Stimulated activated CD8-positive, alpha-beta memory T cell treated with anti-CD3 and anti-CD28 coated beads, Interleukin-4, amount 100 ng/mL, for 24 hours (primary cell): ENCODE measurements around the gene PXT1.

Experiments used
- DNase-seq: peaks from one replicate; pipeline ENCODE4 v3.0.0-alpha.2; 2020; ENCODE audit warnings: low read depth

PXT1 gene

DNA sequence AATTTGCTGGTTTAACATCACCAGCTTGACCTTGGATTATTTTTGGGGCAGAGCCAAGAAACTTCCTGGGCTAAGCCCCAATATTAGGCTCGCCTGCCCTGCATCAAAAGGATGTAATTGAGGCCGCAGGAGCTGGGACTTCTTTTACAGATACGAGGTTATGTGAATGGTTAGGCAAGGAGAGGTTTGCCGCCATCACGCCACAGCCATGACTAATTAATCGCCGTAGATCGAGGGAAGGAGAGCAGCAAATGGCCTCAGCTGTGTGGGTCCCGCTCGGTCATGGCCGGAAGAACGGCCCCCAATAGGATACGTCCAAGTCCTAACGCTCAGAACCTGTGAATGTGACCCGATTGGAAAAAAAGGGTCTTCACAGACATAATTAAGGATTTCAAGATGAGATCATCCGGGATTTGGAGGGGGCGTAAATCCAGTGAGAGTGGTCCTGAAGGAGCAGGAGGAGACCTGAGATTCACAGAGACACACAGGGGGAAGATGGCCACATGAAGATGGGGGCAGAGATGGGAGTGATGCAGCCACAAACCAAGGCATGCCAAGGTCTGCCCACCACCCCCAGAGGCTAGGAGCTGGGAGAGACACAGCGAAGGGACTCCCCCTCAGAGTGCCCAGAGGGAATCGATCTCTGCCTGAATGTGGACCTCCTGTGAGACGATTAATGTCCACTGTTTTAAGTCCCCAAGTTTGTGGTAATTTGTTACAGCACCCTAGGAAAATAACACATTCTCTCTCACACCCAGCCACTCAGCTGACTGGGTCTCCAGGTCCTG is 96.0 kb downstream of the PXT1 start:
- DNase-seq, result no peak

DNA sequence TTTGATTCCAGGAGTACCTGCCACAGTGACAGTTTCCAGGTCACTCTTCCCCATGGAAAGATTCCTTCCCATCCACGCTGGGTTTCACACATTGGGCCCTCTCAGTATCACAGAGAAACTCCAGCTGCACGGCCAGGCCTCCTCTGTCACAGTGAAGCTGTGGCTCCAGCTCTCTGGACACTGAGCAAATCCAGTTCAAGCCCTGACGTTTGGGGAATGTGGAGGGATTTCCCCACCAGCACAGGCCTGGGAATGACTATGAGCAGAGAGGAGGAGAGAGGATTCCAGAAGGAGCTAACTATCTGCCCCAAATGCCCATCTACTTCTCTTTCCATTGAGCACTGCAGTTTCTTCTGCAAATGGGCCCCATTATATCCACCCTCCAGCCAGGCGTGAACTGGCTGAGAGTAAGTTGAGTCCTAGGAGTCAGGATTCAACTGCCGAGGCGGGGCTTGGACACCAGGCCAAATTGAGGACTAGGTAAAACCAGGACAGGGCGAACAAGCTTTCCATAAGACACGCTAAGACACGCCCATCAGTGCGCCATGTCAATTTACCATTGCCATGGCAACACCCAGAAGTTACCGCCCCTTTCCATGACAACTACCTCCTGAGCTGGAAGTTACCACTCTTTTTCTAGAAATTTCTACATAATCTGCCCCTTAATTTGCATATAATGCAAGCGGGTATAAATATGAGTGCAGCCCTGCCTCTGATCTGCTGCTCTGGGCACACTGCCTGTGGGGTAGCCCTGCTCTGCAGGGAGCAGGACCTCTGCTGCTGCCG is 96.8 kb downstream of the PXT1 start:
- DNase-seq, result no peak

DNA sequence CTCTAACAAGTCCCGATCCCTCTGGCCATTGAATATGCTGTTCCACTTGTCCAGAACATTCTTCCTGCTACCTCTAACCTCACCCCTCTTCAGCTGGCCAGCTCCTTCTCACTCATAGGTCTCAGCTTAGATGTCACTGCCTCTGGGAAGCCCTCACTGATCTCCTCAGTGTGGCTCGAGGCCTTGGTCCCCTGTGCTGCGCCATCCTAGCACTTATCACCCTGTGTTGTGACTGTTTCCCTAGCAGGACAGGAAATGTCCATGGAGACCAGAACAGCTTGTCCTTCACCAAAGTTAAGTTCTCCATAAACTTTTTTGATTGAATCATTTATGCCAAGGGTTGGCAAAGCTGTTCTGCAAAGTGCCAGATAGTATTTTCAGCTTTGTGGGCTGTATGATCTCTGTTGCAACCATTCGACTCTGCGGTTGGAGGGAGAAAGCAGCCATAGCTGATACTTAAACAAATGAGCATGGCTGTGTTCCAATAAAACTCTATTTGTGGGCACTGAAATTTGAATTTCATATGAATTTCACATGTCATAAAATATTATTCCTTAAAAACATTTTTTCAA is 99.5 kb downstream of the PXT1 start:
- DNase-seq, result no peak

DNA sequence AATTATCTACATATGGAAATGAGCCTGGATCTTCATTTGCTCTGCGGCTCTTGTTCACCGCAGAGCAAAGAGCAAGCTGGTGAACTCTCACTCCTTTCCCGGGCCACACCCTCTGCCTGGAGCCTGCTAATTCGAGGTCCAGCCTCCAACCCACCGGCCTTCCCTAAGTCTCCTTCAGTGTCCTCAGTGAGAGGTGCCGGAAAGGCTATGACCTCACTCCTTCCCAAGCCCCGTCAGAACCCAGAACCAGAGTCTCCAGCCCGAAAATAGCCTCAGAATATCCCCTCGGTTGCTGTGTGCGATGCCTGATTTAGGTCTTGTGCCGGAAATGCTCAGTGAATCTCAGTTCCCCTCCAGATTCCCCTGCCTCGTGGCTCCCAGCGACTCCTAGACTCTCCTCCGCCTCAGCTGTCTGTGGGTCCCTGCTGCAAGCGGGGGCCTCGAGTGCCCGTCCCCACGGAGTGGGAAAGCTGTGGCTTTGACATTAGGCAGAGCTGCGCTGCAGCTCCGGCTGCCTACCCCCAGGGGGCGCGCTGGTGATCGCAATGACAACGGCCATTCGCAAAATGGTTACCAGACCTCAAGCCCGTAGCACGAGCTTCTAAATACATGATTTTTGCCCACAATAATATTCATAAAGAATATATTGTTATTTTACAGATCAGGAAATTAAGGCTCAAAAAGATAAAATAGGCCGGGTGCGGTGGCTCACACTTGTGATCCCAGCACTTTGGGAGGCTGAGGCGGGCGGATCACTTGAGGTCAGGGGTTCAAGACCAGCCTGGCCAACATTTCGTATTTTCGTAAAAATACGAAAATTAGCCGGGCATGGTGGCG is 101.8 kb downstream of the PXT1 start:
- DNase-seq, result peak; percentile 52
